Measurements from ENCODE around the gene ADH1B. TPM values are rescaled to one million over a fixed set of nuclear protein-coding genes. Genes with fewer than 3 reads are reported as not detected.
"Not testable (repeated sequence)": the region's sequence is repeated elsewhere in the genome, so short reads cannot be mapped to it uniquely, and the experiment has no call there.

Gene ADH1B
- total RNA-seq, 1 donor from 2014 or later = 91.9 TPM

- Histone ChIP-seq H3K27me3 (ENCODE audit: low read depth) (no peaks in the 10 kb centered on the region), H3K4me3 (peak within 1 kb of the TSS; percentile 45), H3K4me1 (peaks cover 4% of the 10 kb centered on the region), H3K36me3 (no peaks in the 10 kb centered on the region), H3K9me3 (replicated peaks) (no peaks in the 10 kb centered on the region), H3K27ac (replicated peaks) (peak within 1 kb of the TSS; percentile 54)
- DNase-seq = no peak
- no peak for TF ChIP-seq CTCF (IDR thresholded peaks at IDR 0.05; ENCODE audit: borderline replicate concordance)
- intact Hi-C loops (cut with micrococcal nuclease) = no loop called here
These were observed 31.7 kb upstream of the ADH1B start, which contains the start of gene ADH1C for GRCh38 chr4:99352602-99353537. ADH1C (minus strand) TSS chr4:99352746; CDS start chr4:99352675, 71 bp downstream.

GRCh38 chr4:99351487-99351886 lies 30.3 kb upstream of the ADH1B start:
- intact Hi-C loops (cut with micrococcal nuclease) = no loop called here
- no peak overlapping the region for H3K27ac ChIP-seq (replicated peaks)
- DNase-seq = no peak
- TF ChIP-seq CTCF (IDR thresholded peaks at IDR 0.05; ENCODE audit: borderline replicate concordance) = no peak
- H3K27me3 ChIP-seq (ENCODE audit: low read depth) = no peaks in the 10 kb centered on the region
- H3K4me3 ChIP-seq = peak overlapping the region; percentile 45
- H3K9me3 ChIP-seq (replicated peaks) = no peaks in the 10 kb centered on the region
- peaks cover 4% of the 10 kb centered on the region for H3K4me1 ChIP-seq
- H3K36me3 ChIP-seq = peaks cover 3% of the 10 kb centered on the region

- no peak for DNase-seq
- Histone ChIP-seq H3K4me1 (peaks cover 4% of the 10 kb centered on the region), H3K4me3 (no peak overlapping the region), H3K27me3 (ENCODE audit: low read depth) (no peaks in the 10 kb centered on the region), H3K9me3 (replicated peaks) (no peaks in the 10 kb centered on the region), H3K27ac (replicated peaks) (no peak overlapping the region), H3K36me3 (peaks cover 3% of the 10 kb centered on the region)
- intact Hi-C loops (cut with micrococcal nuclease) = no loop called here
- TF ChIP-seq CTCF (IDR thresholded peaks at IDR 0.05; ENCODE audit: borderline replicate concordance) = no peak
These were observed 28.1 kb upstream of the ADH1B start for GRCh38 chr4:99349338-99349737.

GRCh38 chr4:99342624-99343023 lies 21.4 kb upstream of the ADH1B start:
- H3K4me3 ChIP-seq; H3K4me1 ChIP-seq; H3K9me3 ChIP-seq (replicated peaks); H3K36me3 ChIP-seq; DNase-seq; intact Hi-C loops (cut with micrococcal nuclease); H3K27ac ChIP-seq (replicated peaks); H3K27me3 ChIP-seq (ENCODE audit: low read depth): not testable (repeated sequence)

GRCh38 chr4:99341426-99341825 lies 20.2 kb upstream of the ADH1B start:
- intact Hi-C loops (cut with micrococcal nuclease) = no loop called here
- no peak overlapping the region for H3K27ac ChIP-seq (replicated peaks)
- H3K36me3 ChIP-seq = peaks cover 3% of the 10 kb centered on the region
- no peaks in the 10 kb centered on the region for H3K4me1 ChIP-seq
- no peaks in the 10 kb centered on the region for H3K27me3 ChIP-seq (ENCODE audit: low read depth)
- no peak overlapping the region for H3K4me3 ChIP-seq
- TF ChIP-seq CTCF (IDR thresholded peaks at IDR 0.05; ENCODE audit: borderline replicate concordance) = no peak
- DNase-seq = no peak
- no peaks in the 10 kb centered on the region for H3K9me3 ChIP-seq (replicated peaks)

GRCh38 chr4:99339172-99339571 lies 18.0 kb upstream of the ADH1B start:
- H3K27me3 ChIP-seq (ENCODE audit: low read depth) = no peaks in the 10 kb centered on the region
- no peak overlapping the region for H3K4me3 ChIP-seq
- no peak overlapping the region for H3K27ac ChIP-seq (replicated peaks)
- H3K36me3 ChIP-seq = peaks cover 3% of the 10 kb centered on the region
- H3K4me1 ChIP-seq = no peaks in the 10 kb centered on the region
- intact Hi-C loops (cut with micrococcal nuclease) = no loop called here
- no peak for TF ChIP-seq CTCF (IDR thresholded peaks at IDR 0.05; ENCODE audit: borderline replicate concordance)
- H3K9me3 ChIP-seq (replicated peaks) = no peaks in the 10 kb centered on the region
- no peak for DNase-seq

All from left ventricle myocardium inferior (tissue), 1 donor.